IPS-18c (cell line): ENCODE data around the gene SHISAL1.
"Not testable (repeated sequence)": the region's sequence is repeated elsewhere in the genome, so short reads cannot be mapped to it uniquely, and the experiment has no call there.

Experiments used
- H3K4me3 ChIP-seq: 2 replicates; pipeline ENCODE4 v1.7.0; 2013; ENCODE audit warnings: low read depth, mild to moderate bottlenecking, low read length, moderate library complexity; ENCODE audit not compliant: insufficient read depth
- H3K9me3 ChIP-seq: one replicate; pipeline ENCODE4 v1.6.1; 2013; ENCODE audit warnings: mild to moderate bottlenecking, low read length, moderate library complexity; ENCODE audit not compliant: control insufficient read depth, insufficient read depth

The SHISAL1 gene

DNA sequence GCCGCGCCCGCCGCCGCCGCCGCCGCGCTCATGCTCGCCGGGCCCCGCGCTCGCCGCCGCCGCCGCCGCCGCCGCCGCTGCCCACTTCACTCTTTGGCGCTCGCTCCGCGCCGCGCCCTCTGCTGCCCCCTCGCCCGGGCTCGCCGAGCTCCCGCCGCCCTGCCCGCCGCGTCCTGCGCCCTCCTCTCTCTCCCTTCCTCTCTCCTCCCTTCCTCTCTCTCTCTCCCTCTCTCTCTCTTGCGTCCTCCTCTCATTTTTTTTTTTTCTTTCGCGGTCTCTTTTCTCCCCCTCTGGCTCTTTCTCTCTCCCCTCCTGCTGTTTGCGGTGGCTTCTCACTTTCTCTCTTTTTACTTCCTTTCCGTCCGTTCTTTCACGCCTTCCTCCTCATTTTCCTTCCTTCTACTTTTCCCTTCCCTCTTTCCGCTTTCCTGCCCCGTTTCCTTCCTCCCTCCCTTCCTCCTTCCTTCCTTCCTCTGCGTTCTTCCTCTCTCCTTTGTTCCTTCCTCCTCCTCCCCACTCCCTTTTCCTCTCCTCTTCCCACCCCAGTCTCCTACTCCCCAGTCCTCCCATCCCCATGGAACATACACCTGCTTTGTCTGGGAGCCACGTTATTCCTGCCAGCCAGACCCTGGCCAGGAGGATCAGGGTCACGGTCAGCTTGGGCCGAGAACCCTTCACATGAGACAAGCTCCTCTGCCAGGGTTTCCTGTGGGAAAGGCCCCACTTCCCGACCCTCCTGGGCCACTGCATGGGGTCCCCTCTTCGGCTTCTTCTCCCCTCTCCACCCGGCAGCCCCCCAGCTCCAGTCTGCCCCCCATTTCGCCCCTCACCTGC, 19.3 kb upstream of the SHISAL1 start:
- Histone ChIP-seq H3K4me3 (peak overlapping the region; percentile 44; the same call in 1 of the 2 replicates), H3K9me3 (peaks cover 2% of the 10 kb centered on the region)

GRCh38 chr22:44330744-44331660, 18.3 kb upstream of the SHISAL1 start:
- Histone ChIP-seq H3K4me3 (peak overlapping the region; percentile 62), H3K9me3 (peaks cover 2% of the 10 kb centered on the region)

GRCh38 chr22:44330188-44330743, 17.5 kb upstream of the SHISAL1 start:
- H3K4me3 ChIP-seq = peak overlapping the region; percentile 62; the same call in 1 of the 2 replicates
- peaks cover 2% of the 10 kb centered on the region for H3K9me3 ChIP-seq

GRCh38 chr22:44329179-44329796, 16.5 kb upstream of the SHISAL1 start:
- Histone ChIP-seq H3K4me3 (no peak overlapping the region), H3K9me3 (peaks cover 2% of the 10 kb centered on the region)

- peaks cover 2% of the 10 kb centered on the region for H3K9me3 ChIP-seq
Observed at GRCh38 chr22:44328762-44329161, 16.0 kb upstream of the SHISAL1 start.

GRCh38 chr22:44328326-44328725, 15.6 kb upstream of the SHISAL1 start:
- Histone ChIP-seq H3K4me3 (no peak overlapping the region), H3K9me3 (peaks cover 2% of the 10 kb centered on the region)

More at GRCh38 chr22:44328762-44329161, 16.0 kb upstream of the SHISAL1 start:
- H3K4me3 ChIP-seq = no peak overlapping the region

DNA sequence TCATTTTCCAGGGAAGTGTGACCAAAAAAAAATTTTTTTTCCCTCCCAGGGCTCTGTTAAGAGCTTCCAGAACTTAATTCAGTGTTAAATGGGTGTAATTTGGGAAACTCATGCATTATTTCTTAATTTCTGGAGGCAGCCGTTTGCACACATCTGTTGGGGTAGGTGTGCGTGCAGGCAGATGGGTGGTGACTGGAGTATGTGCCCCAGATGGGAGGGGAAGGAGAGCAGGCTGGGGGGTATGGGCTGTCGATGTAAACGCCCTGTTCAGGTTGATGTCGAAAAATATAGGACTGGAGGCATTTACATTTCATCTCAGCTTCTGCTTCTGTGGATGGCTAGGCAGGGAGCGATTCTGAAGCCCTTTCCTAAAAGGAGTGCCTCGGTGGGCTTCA, 13.7 kb upstream of the SHISAL1 start:
- H3K4me3 ChIP-seq = no peak overlapping the region
- H3K9me3 ChIP-seq = no peaks in the 10 kb centered on the region

GRCh38 chr22:44325718-44326490, 13.2 kb upstream of the SHISAL1 start:
- H3K4me3 ChIP-seq = no peak overlapping the region
- no peaks in the 10 kb centered on the region for H3K9me3 ChIP-seq

GRCh38 chr22:44323140-44323790, 10.5 kb upstream of the SHISAL1 start:
- H3K9me3 ChIP-seq, H3K4me3 ChIP-seq: not testable (repeated sequence)

GRCh38 chr22:44319685-44320084, 6.9 kb upstream of the SHISAL1 start:
- Histone ChIP-seq H3K9me3 (no peaks in the 10 kb centered on the region), H3K4me3 (no peak overlapping the region)

DNA sequence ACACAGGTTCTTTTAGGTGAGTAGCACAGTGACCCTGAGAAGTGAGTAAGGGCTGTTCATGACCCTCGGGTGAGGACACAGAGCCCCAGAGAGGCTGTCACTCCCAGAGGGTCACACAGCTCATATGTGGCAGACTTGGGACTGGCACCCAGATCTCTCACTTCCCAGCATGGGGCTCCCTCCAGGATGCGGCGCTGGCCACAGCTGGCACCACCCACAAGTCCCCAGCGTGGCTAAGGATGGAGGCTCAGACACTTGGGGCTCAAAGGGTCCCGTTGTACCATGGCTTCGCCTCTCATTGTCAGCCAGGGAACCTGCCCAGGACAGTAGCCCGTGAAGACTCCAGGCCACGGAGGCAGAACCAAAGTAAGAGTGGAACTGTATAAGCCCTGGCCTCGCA, 6.0 kb upstream of the SHISAL1 start:
- Histone ChIP-seq H3K9me3 (no peaks in the 10 kb centered on the region), H3K4me3 (no peak overlapping the region)

DNA sequence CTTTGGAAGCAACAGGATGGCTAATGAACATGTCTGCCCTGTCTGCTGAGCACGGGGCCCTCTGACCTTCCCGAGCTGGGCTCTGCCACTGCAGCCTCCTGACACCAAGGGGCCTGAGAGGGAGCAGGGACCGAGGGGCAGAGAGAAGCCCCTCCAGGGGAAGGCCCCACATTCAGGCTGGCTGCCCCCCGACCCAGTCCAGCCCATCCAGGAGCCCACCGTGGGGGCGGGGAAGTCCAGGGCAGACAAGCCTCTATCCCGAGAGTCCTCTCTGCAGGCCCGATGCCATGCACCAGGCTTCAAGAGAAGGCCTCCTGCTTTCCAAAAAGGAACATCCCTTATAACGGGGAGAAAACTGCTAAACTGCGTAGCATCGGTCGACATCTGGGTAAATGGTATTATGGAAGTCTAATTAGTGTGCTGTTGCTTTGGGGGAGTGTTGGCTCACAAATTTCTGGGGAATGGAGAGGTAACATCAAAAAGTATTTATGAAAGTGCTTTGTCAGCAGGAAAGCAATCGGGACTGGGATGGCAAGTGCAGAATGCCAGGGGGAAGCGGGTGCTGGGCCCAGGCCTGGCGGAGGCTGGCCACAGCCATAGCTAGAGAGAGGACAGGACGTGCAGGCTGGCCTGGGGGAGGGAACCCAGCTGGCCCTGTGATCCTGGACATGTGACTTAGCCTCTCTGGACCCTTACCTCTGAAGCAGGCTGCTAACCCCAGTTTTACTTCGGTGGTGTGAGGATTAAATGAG, 5.3 kb upstream of the SHISAL1 start:
- H3K4me3 ChIP-seq = no peak overlapping the region
- H3K9me3 ChIP-seq = no peaks in the 10 kb centered on the region

GRCh38 chr22:44317123-44317444, 4.3 kb upstream of the SHISAL1 start:
- Histone ChIP-seq H3K4me3 (no peak overlapping the region), H3K9me3 (no peaks in the 10 kb centered on the region)

GRCh38 chr22:44316393-44317122, 3.8 kb upstream of the SHISAL1 start:
- no peaks in the 10 kb centered on the region for H3K9me3 ChIP-seq
- no peak overlapping the region for H3K4me3 ChIP-seq

DNA sequence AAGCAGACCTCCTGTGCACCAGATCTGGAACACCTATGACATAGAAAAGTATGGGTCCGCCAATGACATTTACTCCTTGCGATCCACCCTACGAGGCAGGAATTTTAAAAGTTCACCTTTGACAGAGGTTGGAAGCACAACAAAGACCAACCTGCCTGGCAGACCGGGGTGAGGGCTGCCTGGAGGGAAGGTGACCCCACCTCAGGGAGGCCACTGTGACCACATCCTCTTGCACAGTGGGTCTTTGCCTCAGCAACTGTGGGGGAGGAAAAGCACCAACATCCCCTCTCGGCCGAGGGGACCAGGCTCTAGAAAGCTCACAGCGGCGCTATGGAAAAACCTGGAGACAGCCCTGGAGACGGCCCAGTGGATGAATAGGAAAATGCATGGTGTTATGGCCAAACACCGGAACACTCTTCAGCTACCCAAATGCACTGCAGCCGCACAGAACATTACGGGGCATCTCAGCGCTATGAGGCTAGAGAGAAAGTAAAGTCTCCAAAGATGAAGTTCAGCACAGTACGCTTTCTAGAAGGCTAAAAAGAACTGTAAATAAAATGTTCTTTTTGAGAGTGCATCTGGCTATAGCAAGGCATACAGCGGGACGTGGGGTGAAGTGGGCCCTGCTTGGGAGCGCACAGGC, 1.8 kb upstream of the SHISAL1 start:
- H3K9me3 ChIP-seq = no peaks in the 10 kb centered on the region
- H3K4me3 ChIP-seq = no peak overlapping the region
